Activated gamma-delta T cell treated with Interleukin-2 at 50 U/mL for 16 hours (primary cell): ENCODE measurements around the gene PERCC1.
A peak's percentile ranks its signal among the peaks of the same experiment; 100 is the strongest.

ENCODE experiments used
- DNase-seq: peaks from one replicate; pipeline ENCODE4 v3.0.0-alpha.2; 2020

Gene PERCC1

GRCh38 chr16:1430759-1431496 is at the start of gene PERCC1:
Gene PERCC1 (plus strand): TSS chr16:1431078. CDS start chr16:1432594, 1,516 bp downstream.
- no peak for DNase-seq

GRCh38 chr16:1381612-1382406 is 49.1 kb upstream of the PERCC1 start:
- DNase-seq, result no peak

GRCh38 chr16:1383556-1383955 is 47.3 kb upstream of the PERCC1 start:
- no peak for DNase-seq

- DNase-seq, result no peak
These were observed 45.6 kb upstream of the PERCC1 start for GRCh38 chr16:1385232-1385631.

GRCh38 chr16:1387331-1387730 is 43.5 kb upstream of the PERCC1 start:
- no peak for DNase-seq

GRCh38 chr16:1389762-1390161 is 41.1 kb upstream of the PERCC1 start:
- no peak for DNase-seq

GRCh38 chr16:1390239-1390779 is 40.6 kb upstream of the PERCC1 start:
- no peak for DNase-seq

- DNase-seq, result no peak
These were observed 38.1 kb upstream of the PERCC1 start for GRCh38 chr16:1392826-1393225.

- no peak for DNase-seq
These were observed 37.2 kb upstream of the PERCC1 start for GRCh38 chr16:1393613-1394176.

GRCh38 chr16:1394367-1394951 is 36.4 kb upstream of the PERCC1 start:
- DNase-seq, result no peak

GRCh38 chr16:1395444-1396031 is 35.3 kb upstream of the PERCC1 start:
- DNase-seq, result no peak

GRCh38 chr16:1397779-1398178 is 33.1 kb upstream of the PERCC1 start:
- DNase-seq, result no peak

- no peak for DNase-seq
These were observed 32.5 kb upstream of the PERCC1 start for GRCh38 chr16:1398351-1398750.

GRCh38 chr16:1398826-1399581 is 31.9 kb upstream of the PERCC1 start:
- DNase-seq, result no peak

- no peak for DNase-seq
These were observed 29.7 kb upstream of the PERCC1 start for GRCh38 chr16:1401061-1401757.

GRCh38 chr16:1401758-1402154 is 29.1 kb upstream of the PERCC1 start:
- no peak for DNase-seq

- DNase-seq, result no peak
These were observed 27.8 kb upstream of the PERCC1 start for GRCh38 chr16:1403036-1403435.

- DNase-seq, result no peak
These were observed 27.1 kb upstream of the PERCC1 start for GRCh38 chr16:1403733-1404132.

- DNase-seq, result no peak
These were observed 23.1 kb upstream of the PERCC1 start for GRCh38 chr16:1407753-1408152.

GRCh38 chr16:1408171-1408837 is 22.6 kb upstream of the PERCC1 start:
- DNase-seq, result peak; percentile 97

GRCh38 chr16:1412847-1413246 is 18.0 kb upstream of the PERCC1 start:
- no peak for DNase-seq
